GM12878 (cell line): ENCODE data around the gene SEC62. TPM values are rescaled to one million over a fixed set of nuclear protein-coding genes. Genes with fewer than 3 reads are reported as not detected.

Experiments used
- ATAC-seq: fragments of 200-7000 bp; cut with Tn5 transposase; 3 replicates; pipeline ENCODE4 v1.9.1; 2020; ENCODE audit warnings: mild to moderate bottlenecking, moderate library complexity
- BruUV-seq: library from RNA; stranded (reverse); fragments of 400-500 nt; replicated peaks from 2 replicates; lab custom pipeline; 2021; lab: Mats Ljungman, UMichigan
- CTCF ChIA-PET: fragments of 300-600 bp; sonication (Branson Sonifier 250); formaldehyde crosslinking; extraction: SDS; loops from one replicate; lab custom pipeline; 2021; ENCODE audit warnings: inconsistent platforms; lab: Yijun Ruan, JAX
- POLR2A ChIA-PET: fragments of 350-600 bp; formaldehyde crosslinking; extraction: SDS; loops from one replicate; lab custom pipeline; 2021; ENCODE audit warnings: inconsistent platforms; lab: Charles Lee
- RAD21 ChIA-PET: fragments of 300-600 bp; sonication (Branson Sonifier 250); formaldehyde crosslinking; loops from one replicate; lab custom pipeline; 2023; ENCODE audit warnings: antibody characterized with exemption; ENCODE audit not compliant: unreplicated experiment; lab: Charles Lee
- SMC1A ChIA-PET: fragments of 300-600 bp; sonication (Branson Sonifier 250); formaldehyde crosslinking; loops from one replicate; lab custom pipeline; 2023; ENCODE audit not compliant: unreplicated experiment, uncharacterized antibody; lab: Charles Lee
- DNase-seq: peaks from one replicate; pipeline ENCODE4 v3.0.0-alpha.2; 2011; ENCODE audit warnings: low read depth, low spot score
- FAIRE-seq: peaks from 3 replicates; lab custom pipeline; 2011; peaks lifted over from hg19 to GRCh38; lab: Jason Lieb, UNC
- H2AFZ ChIP-seq: 2 replicates; pipeline ENCODE4 v1.6.0; 2011; ENCODE audit warnings: low read depth, low read length, control low read depth; ENCODE audit not compliant: control insufficient read depth
- H3K27ac ChIP-seq: 2 replicates; pipeline ENCODE4 v1.5.1; 2011; ENCODE audit warnings: control low read depth; ENCODE audit not compliant: control insufficient read depth, insufficient read depth
- H3K27me3 ChIP-seq, 2 experiments: replicated peaks in 1 of 2; 2 replicates each; pipeline versions ENCODE4 v1.6.0 to v1.6.1; 2011; ENCODE audit warnings: low read length in 1 of 2; ENCODE audit not compliant: control insufficient read depth in 2 of 2, insufficient read depth in 2 of 2
- H3K36me3 ChIP-seq, 2 experiments: 2 replicates each; pipeline ENCODE4 v1.5.1; 2011; ENCODE audit warnings: low read length in 1 of 2; ENCODE audit not compliant: control insufficient read depth in 2 of 2, insufficient read depth in 2 of 2
- H3K4me1 ChIP-seq: 2 replicates; pipeline ENCODE4 v1.6.1; 2011; ENCODE audit warnings: mild to moderate bottlenecking, low read length, moderate library complexity, mixed read lengths; ENCODE audit not compliant: control insufficient read depth, insufficient read depth
- H3K4me2 ChIP-seq: 2 replicates; pipeline ENCODE4 v1.6.0; 2011; ENCODE audit warnings: control low read depth; ENCODE audit not compliant: control insufficient read depth, insufficient read depth
- H3K4me3 ChIP-seq: fragments of 200-600 bp; sonication (generic); 2 replicates; pipeline ENCODE4 v1.5.1; 2016
- H3K79me2 ChIP-seq: 2 replicates; pipeline ENCODE4 v1.6.0; 2011; ENCODE audit warnings: low read length; ENCODE audit not compliant: control insufficient read depth, insufficient read depth
- H3K9ac ChIP-seq: 2 replicates; pipeline ENCODE4 v1.8.0; 2011; ENCODE audit warnings: low read length, control low read depth, mixed read lengths; ENCODE audit not compliant: control insufficient read depth, insufficient read depth
- H3K9me3 ChIP-seq: replicated peaks from 3 replicates; pipeline ENCODE4 v1.5.1; 2011; ENCODE audit warnings: mild to moderate bottlenecking, low read length; ENCODE audit not compliant: control insufficient read depth, insufficient read depth
- H4K20me1 ChIP-seq: 2 replicates; pipeline ENCODE4 v1.6.0; 2011; ENCODE audit not compliant: control insufficient read depth, insufficient read depth
- EZH2 ChIP-seq: IDR thresholded peaks from 2 replicates; pipeline ENCODE4 v1.6.1; 2012; ENCODE audit warnings: low read depth, mild to moderate bottlenecking, control low read depth, inconsistent platforms, low read length, borderline replicate concordance; ENCODE audit not compliant: control insufficient read depth
- HSF1 ChIP-seq: fragments of 150-350 bp; IDR thresholded peaks from 2 replicates; pipeline ENCODE4 v1.6.1; 2014; ENCODE audit warnings: mild to moderate bottlenecking, low read depth, low read length
- PAX5 ChIP-seq: IDR thresholded peaks from 2 replicates; pipeline ENCODE4 v1.6.1; 2011; ENCODE audit warnings: low read depth, low read length, borderline replicate concordance
- RUNX3 ChIP-seq: IDR thresholded peaks from 2 replicates; pipeline ENCODE4 v1.6.1; 2012; ENCODE audit warnings: low read length, inconsistent platforms
- SPI1 ChIP-seq: IDR thresholded peaks from 2 replicates; pipeline ENCODE4 v1.6.1; 2011; ENCODE audit warnings: low read depth, mild to moderate bottlenecking, low read length, moderate library complexity, borderline replicate concordance; ENCODE audit not compliant: insufficient read depth
- TBL1XR1 ChIP-seq: IDR thresholded peaks from 2 replicates; pipeline ENCODE4 v1.6.1; 2012; ENCODE audit warnings: low read depth, low read length, improper control_type of control experiment
- WGBS: methylation state at CpG from one replicate; pipeline ENCODE4 v1.1.6; 2016; ENCODE audit warnings: low lambda C conversion rate; ENCODE audit not compliant: insufficient replicate concordance, insufficient coverage; ENCODE audit errors: missing lambda C conversion rate; 5-methylcytosine and 5-hydroxymethylcytosine counted together
- in situ Hi-C: fragments of 300-500 bp; cut with MboI; formaldehyde crosslinking; loops from 9 replicates; pipeline ENCODE4 v1.14.3; 2018; ENCODE audit warnings: mixed read lengths
- intact Hi-C: fragments of 100-400 bp; cut with micrococcal nuclease; formaldehyde crosslinking; loops from one replicate; pipeline ENCODE4 v1.14.2; 2022; ENCODE audit not compliant: unreplicated experiment
- polyA plus RNA-seq, 11 experiments: library from polyadenylated mRNA; depleted of rRNA in 4 of 11; unstranded in 6 of 11; stranded (reverse) in 5 of 11; fragments of >200 nt; fragmentation: Nextera tagmentation in 4 of 11; fragmentation: Illumina TruSeq in 1 of 11; extraction: Ambion mirVana in 4 of 11; extraction: Trizol in 1 of 11; gene quantifications; 1 replicate in 1 of 11; 2 replicates in 10 of 11; pipeline versions ENCODE4 v1.2.1 to v1.2.3, GENCODE V29; 2011 to 2016; ENCODE audit warnings: inconsistent platforms in 2 of 11, missing spikeins in 2 of 11, low read depth in 1 of 11
- total RNA-seq, 4 experiments: library from RNA; depleted of rRNA in 3 of 4; stranded (reverse); fragments of >200 nt in 3 of 4; fragmentation: Illumina TruSeq in 1 of 4; extraction: Trizol in 1 of 4; gene quantifications; 2 replicates each; pipeline versions ENCODE4 v1.2.1 to v1.2.3, GENCODE V29; 2013 to 2021
- TF ChIP-seq, protein P1 (sequence below): fragments of 450-650 bp; IDR thresholded peaks from 2 replicates; pipeline ENCODE4 v1.6.1; 2016; ENCODE audit warnings: mild to moderate bottlenecking, moderate library complexity, borderline replicate concordance

The SEC62 gene
- total and polyA plus RNA-seq, 10 of the 15 experiments (the other 5 are each of a cell fraction or from before 2014, with no cell fraction given), result 25.6 to 270 (median 94.8) TPM

- ChIA-PET CTCF (interaction anchor here (0.7 to 6.6 kb wide), 9 partner anchors 8 to 208 kb away, joined by 3 to 81 read pairs (median 4); no protein-coding TSS in a partner anchor), SMC1A (interaction anchor here (0.7 to 9.1 kb wide), 19 partner anchors 10 to 523 kb away, joined by 3 to 174 read pairs (median 4); no protein-coding TSS in a partner anchor), RAD21 (interaction anchor here (0.5 to 8.3 kb wide), 9 partner anchors 16 to 665 kb away, joined by 3 to 123 read pairs (median 6); no protein-coding TSS in a partner anchor), POLR2A (interaction anchor here (1.5 to 2.2 kb wide), 3 partner anchors 11 to 40 kb away, joined by 4 to 9 read pairs (median 8); no protein-coding TSS in a partner anchor)
- Histone ChIP-seq H3K79me2 (peaks cover 91% of the 10 kb centered on the region), H3K9me3 (no peaks in the 10 kb centered on the region; the same call in 2 of the 3 replicates), H3K4me2 (peak overlapping the region; percentile 83), H4K20me1 (no peaks in the 10 kb centered on the region; the same call in 1 of the 2 replicates), H3K4me1 (peaks cover 7% of the 10 kb centered on the region; the same call in 1 of the 2 replicates), H3K27ac (peak overlapping the region; percentile 91), H2AFZ (no peak overlapping the region), H3K27me3 (no peaks in the 10 kb centered on the region), H3K36me3 (peaks cover 0 to 2% of the 10 kb centered on the region in 2 experiments; a peak in 1 of 4 replicates), H3K4me3 (peak overlapping the region; percentile 79), H3K9ac (peak overlapping the region; percentile 57; the same call in 1 of the 2 replicates)
- DNase-seq, result no peak
- peak; percentile 37 for ATAC-seq
- TF ChIP-seq SPI1, result peak; percentile 41; the same call in 1 of the 2 replicates
- TF ChIP-seq RUNX3, result 0 out of 2 replicates have a peak, but pooled peaks have one; percentile 17
- TF ChIP-seq EZH2, result no peak
- no peak for TF ChIP-seq PAX5
- no peak for TF ChIP-seq TBL1XR1
- peak; percentile 46; the same call in 1 of the 2 replicates for TF ChIP-seq HSF1
- TF ChIP-seq, protein P1, sequence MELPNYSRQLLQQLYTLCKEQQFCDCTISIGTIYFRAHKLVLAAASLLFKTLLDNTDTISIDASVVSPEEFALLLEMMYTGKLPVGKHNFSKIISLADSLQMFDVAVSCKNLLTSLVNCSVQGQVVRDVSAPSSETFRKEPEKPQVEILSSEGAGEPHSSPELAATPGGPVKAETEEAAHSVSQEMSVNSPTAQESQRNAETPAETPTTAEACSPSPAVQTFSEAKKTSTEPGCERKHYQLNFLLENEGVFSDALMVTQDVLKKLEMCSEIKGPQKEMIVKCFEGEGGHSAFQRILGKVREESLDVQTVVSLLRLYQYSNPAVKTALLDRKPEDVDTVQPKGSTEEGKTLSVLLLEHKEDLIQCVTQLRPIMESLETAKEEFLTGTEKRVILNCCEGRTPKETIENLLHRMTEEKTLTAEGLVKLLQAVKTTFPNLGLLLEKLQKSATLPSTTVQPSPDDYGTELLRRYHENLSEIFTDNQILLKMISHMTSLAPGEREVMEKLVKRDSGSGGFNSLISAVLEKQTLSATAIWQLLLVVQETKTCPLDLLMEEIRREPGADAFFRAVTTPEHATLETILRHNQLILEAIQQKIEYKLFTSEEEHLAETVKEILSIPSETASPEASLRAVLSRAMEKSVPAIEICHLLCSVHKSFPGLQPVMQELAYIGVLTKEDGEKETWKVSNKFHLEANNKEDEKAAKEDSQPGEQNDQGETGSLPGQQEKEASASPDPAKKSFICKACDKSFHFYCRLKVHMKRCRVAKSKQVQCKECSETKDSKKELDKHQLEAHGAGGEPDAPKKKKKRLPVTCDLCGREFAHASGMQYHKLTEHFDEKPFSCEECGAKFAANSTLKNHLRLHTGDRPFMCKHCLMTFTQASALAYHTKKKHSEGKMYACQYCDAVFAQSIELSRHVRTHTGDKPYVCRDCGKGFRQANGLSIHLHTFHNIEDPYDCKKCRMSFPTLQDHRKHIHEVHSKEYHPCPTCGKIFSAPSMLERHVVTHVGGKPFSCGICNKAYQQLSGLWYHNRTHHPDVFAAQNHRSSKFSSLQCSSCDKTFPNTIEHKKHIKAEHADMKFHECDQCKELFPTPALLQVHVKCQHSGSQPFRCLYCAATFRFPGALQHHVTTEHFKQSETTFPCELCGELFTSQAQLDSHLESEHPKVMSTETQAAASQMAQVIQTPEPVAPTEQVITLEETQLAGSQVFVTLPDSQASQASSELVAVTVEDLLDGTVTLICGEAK, result no peak
- WGBS, result 49% methylated on average over 5 of the region's 5 CpGs
- FAIRE-seq, result no peak
- intact Hi-C loops (loop anchor here (5.0 kb wide), 1 partner anchor 207 kb away; no protein-coding TSS in a partner anchor), in situ Hi-C loops (no loop called here)
- BruUV-seq, result no TSS peak
Measured at GRCh38 chr3:169969174-169970095, 2.8 kb downstream of the SEC62 start.
